H1 (cell line): ENCODE measurements around the gene SERGEF. TPM values are rescaled to one million over a fixed set of nuclear protein-coding genes. Genes with fewer than 3 reads are reported as not detected.
A peak's percentile ranks its signal among the peaks of the same experiment; 100 is the strongest.

Experiments
- CBX5 ChIP-seq: fragments of 300-800, 300-1000 bp; sonication (generic); IDR thresholded peaks from 2 replicates; pipeline ENCODE4 v1.7.1; 2016; ENCODE audit warnings: antibody characterized with exemption, low read length, low read depth
- CREB1 ChIP-seq: IDR thresholded peaks from 2 replicates; pipeline ENCODE4 v1.6.1; 2012; ENCODE audit warnings: inconsistent platforms
- CTCF ChIP-seq, 3 experiments: IDR thresholded peaks; 1 replicate in 2 of 3; 2 replicates in 1 of 3; pipeline versions ENCODE4 v1.5.1 to v1.6.1; 2011; ENCODE audit warnings: low read length in 3 of 3, mild to moderate bottlenecking in 3 of 3, inconsistent platforms in 2 of 3, low read depth in 1 of 3, moderate library complexity in 1 of 3; ENCODE audit not compliant: insufficient read depth in 1 of 3; ENCODE audit errors: control extremely low read depth in 1 of 3
- GABPA ChIP-seq: IDR thresholded peaks from 2 replicates; pipeline ENCODE4 v1.6.1; 2011; ENCODE audit warnings: mild to moderate bottlenecking, low read length, moderate library complexity, borderline replicate concordance; ENCODE audit not compliant: insufficient read depth
- SAP30 ChIP-seq: fragments of 300-600 bp; sonication (generic); IDR thresholded peaks from 2 replicates; pipeline ENCODE4 v1.7.1; 2012; ENCODE audit warnings: low read length, moderate library complexity, mild to moderate bottlenecking, inconsistent platforms; ENCODE audit not compliant: insufficient read depth, insufficient replicate concordance
- TAF1 ChIP-seq: IDR thresholded peaks from 2 replicates; pipeline ENCODE4 v1.6.1; 2011; ENCODE audit warnings: mild to moderate bottlenecking, low read depth, low read length
- polyA plus RNA-seq, 7 experiments: library from polyadenylated mRNA; depleted of rRNA in 3 of 7; stranded (reverse) in 5 of 7; unstranded in 2 of 7; fragments of >200 nt in 5 of 7; fragments of 200-250 nt in 2 of 7; gene quantifications; 1 replicate in 5 of 7; 2 replicates in 1 of 7; 4 replicates in 1 of 7; pipeline versions ENCODE4 v1.2.1 to v1.2.3, GENCODE V29; 2011 to 2013; ENCODE audit warnings: missing spikeins in 2 of 7, mixed read lengths in 2 of 7
- total RNA-seq: library from RNA; stranded (reverse); fragmentation: NEBNext Ultra II Directional; extraction: Animal tissue kit (Norgen Biotek cat#: 25700); gene quantifications from 2 replicates; pipeline ENCODE4 v1.2.1, GENCODE V29; 2021

SERGEF gene
- total and polyA plus RNA-seq, 2 of the 8 experiments (the other 6 are each of a cell fraction or from before 2014, with no cell fraction given): 16.6 to 28.8 TPM

DNA sequence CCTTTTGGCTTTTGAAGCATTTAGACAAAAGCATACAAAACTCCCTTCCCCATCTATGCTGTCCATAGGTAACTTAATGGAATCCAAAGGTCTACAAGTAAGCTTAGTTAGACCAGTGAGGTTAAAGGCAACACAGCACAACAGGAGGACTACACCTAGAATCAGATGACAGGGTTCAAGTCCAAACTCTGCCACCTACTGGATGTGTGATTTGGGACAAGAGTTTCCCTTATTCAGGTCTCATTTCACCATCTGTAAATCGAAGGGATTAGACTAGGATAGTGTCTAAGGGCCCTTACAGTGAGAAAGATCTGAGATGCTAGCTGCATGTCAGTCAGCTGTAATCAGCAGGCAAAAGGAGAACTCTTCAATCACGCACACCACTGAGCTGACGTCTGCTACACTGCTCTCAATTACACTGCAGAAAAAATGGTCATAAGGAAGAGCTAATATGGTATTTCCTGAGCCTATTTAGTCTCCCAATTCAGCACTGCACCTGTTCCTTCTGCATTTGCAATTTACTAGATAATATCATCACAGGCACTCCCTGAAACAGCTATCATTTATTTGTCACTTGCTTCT is 82.2 kb downstream of the SERGEF start (continued):
- TF ChIP-seq CTCF (IDR thresholded peaks at IDR 0.05; ENCODE audit: control extremely low read depth in 1 of 3, insufficient read depth in 1 of 3, low read depth in 1 of 3, low read length in 3 of 3) (peak in 2 of 3 experiments; percentile 31 to 47; a peak in 2 of 4 replicates), CREB1 (no peak), CBX5 (no peak), GABPA (no peak), SAP30 (no peak), TAF1 (no peak)
